Raji (cell line): ENCODE measurements around the gene ASIC2.

ENCODE experiments used
- POLR2A ChIP-seq: IDR thresholded peaks from 2 replicates; pipeline ENCODE4 v1.6.1; 2011; ENCODE audit warnings: low read depth, low read length, control low read depth; ENCODE audit not compliant: insufficient read depth

The ASIC2 gene

DNA sequence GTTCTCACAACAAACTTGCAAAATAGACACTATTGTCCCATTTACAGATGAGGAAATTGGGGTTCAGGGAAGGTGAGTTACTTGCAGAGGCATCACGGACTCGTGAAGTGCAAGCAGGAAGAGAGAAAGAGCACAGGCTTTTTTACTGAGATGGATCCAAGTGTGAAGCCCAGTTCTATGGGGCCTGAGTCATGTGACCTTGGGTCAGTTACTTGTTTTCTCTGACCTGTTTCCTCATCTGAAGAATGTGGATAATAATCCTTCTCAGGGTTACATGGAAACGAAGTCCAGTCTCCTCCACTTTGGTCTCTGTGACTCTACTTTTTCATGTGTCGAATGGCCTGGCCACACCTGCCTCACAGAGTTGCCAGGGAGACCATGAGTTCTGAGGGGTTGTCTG is 167.0 kb downstream of the ASIC2 start:
- no peak for TF ChIP-seq POLR2A

DNA sequence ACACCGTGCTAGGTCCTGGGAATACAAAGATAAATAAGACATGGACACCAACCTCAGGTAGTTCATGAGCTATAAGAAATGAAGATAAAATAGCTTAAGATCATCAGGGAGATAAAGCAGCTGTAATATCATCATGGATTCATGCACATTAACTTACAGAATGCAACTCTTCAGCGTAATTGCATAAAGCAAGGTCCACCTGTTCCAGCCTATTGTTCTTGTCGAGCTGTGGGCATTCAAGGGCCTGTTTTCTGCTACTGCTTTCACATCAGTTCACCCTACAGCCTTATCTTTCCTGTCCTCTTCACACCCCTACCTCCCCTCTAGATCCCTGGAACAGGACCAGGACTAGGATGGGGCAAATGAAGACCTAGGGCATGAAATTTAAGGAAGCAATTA is 167.5 kb downstream of the ASIC2 start:
- no peak for TF ChIP-seq POLR2A

GRCh38 chr17:33124871-33125551 is 168.1 kb downstream of the ASIC2 start:
- no peak for TF ChIP-seq POLR2A

DNA sequence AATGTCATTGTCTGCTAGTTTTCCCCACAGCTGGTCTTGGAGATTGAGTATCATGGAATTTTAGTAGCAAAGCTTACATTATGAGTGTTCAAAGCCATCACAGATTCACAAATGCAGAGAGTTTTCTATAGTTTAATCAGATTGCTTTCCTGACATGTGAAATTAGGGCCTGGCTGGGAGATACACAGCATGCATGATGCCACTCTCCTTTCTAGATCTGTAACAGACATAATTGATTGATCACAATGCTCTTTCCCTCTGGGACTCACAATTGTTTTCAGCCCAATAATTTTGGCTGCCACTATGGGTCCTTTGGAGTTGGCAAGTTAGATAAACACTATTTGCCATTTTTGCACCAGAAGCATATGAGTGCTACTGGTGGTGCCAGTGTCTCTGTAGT is 168.9 kb downstream of the ASIC2 start:
- no peak for TF ChIP-seq POLR2A

GRCh38 chr17:33121756-33122155 is 171.3 kb downstream of the ASIC2 start:
- TF ChIP-seq POLR2A, result no peak

DNA sequence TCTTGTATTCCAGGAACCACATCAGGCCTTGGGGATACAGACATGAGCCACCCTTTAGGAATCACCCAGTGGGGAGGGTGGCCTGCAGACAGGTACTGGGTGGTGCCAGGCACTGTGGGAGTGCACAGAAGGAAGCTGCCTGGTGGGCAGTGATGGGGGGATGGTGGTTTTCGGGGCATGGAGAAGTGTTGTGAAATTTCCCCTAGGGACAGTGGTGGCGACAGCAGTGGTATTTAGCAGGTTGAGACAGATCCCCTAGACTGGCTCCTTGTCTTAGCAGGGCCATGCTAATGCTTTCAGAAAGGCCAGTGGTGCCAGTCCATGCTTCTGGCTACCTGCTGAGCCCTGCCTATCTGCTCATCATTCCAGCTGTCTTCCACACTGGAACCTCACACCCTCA is 171.8 kb downstream of the ASIC2 start:
- no peak for TF ChIP-seq POLR2A

- no peak for TF ChIP-seq POLR2A
These were observed 173.0 kb downstream of the ASIC2 start for GRCh38 chr17:33120103-33120502.

DNA sequence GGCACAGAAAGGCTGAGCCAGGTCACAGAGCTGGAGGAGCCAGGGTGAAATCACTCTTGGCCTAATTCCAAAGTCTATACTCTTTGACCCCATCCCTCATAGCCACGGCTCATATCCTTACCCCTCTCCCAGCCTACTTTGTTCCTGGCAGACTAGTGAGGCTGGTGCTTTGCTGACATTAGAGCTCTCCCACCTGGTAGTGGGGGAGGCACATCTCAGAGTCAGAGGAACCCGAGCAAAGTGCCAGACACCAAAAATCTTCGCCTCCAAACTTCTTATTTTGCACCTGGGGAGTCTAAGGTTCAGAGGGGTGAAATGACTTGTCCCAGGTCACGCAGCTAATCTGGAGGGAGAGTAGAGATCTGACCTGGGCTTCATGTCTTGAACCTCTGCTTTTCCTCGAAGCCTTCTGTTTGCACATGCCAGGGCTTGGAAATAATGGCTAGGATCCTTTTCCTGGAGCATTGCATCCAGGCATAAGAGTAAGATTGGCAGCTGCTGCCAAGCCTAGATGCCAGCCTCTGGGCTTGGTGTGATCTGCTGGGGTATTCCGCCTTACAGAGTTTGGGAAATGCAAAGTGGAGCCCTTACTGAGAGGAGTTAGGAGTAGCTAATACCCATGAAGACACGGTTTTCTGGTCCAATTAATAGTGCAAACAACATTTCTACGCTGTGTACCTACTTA is 174.6 kb downstream of the ASIC2 start:
- no peak for TF ChIP-seq POLR2A

GRCh38 chr17:33116021-33116551 is 177.0 kb downstream of the ASIC2 start:
- no peak for TF ChIP-seq POLR2A

DNA sequence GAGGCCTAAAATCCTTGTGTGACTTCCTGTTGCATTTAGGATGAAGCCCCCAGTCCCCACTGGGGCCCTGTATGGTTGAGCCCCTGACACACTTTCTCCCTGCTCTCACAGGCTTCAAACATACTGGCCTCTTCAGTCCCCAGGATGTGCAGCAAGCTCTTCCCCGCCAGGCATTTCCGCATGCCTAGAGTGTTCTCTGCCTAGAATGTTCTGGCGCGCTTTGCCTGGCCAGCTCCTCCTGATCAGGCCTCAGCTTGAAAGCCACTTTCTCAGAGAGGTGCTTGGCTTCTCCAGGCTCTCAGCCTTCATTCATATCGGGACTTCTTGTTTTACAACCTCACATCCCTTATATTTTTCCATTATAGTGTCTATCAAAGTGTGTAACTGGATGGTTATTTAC is 177.7 kb downstream of the ASIC2 start:
- no peak for TF ChIP-seq POLR2A

- no peak for TF ChIP-seq POLR2A
These were observed 179.1 kb downstream of the ASIC2 start for GRCh38 chr17:33113991-33114370.

GRCh38 chr17:33113276-33113990 is 179.7 kb downstream of the ASIC2 start:
- TF ChIP-seq POLR2A, result no peak

GRCh38 chr17:33112763-33113162 is 180.3 kb downstream of the ASIC2 start:
- no peak for TF ChIP-seq POLR2A

DNA sequence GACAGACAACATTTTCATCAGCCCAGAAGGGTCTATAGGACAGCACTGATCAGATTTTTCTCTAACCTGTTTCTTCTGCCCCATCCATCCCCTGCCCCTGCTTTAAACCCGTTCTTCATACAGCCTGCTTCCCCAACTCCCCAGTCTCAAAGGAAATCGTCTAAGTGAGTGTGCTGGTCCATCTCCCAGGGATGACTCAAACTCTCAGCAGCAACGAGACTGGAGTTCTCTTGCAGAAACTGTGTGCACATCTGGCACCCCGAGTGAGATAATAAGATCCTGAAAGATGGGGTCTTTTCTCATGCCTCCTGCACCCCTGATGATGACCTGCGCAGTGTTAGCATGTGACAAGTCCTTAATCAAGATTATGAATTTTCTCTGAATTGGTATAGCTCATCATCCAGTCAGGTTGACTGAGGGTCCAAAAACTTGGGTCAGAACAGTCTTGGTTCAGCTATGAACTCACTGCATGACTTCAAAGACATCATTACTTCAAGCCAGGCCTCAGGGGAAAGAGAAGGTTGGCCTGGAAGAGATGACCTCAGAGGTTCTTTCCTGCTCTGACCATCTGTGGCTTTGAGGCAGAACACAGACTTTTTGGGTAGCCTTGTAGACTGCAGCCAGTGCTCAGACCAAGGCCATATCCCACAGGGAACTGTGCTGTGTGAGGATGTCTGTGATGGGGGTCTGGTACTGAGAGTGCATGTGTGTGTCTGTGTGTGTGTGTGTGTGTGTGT is 183.6 kb downstream of the ASIC2 start:
- TF ChIP-seq POLR2A, result no peak

- no peak for TF ChIP-seq POLR2A
These were observed 186.4 kb downstream of the ASIC2 start for GRCh38 chr17:33106525-33107165.
